ENCODE measurements around the gene ZG16B. TPM values are rescaled to one million over a fixed set of nuclear protein-coding genes. Genes with fewer than 3 reads are reported as not detected.
A peak's percentile ranks its signal among the peaks of the same experiment; 100 is the strongest.

Gene ZG16B
- total RNA-seq, 1 experiment from 2014 or later: not detected

GRCh38 chr16:2845116-2845515, 15.0 kb downstream of the ZG16B start:
- no peaks in the 10 kb centered on the region for H3K79me1 ChIP-seq (ENCODE audit: insufficient read depth, low read depth, low read length, poor library complexity, severe bottlenecking)
- H3K56ac ChIP-seq (ENCODE audit: insufficient read length, low read depth, low read length): no peak overlapping the region
- H3K27me3 ChIP-seq (ENCODE audit: insufficient read depth, low read length): no peaks in the 10 kb centered on the region; the same call in 1 of the 2 replicates
- H2AK5ac ChIP-seq (ENCODE audit: insufficient read length, low read length): no peak overlapping the region
- no peak overlapping the region for H3K18ac ChIP-seq (ENCODE audit: insufficient read length, low read depth, low read length)
- peak overlapping the region; percentile 21 for H3K4me2 ChIP-seq (ENCODE audit: insufficient read depth, insufficient read length, low read length)
- H3K4me1 ChIP-seq (ENCODE audit: insufficient read depth, low read length): 0 out of 2 replicates have a peak, but pooled peaks cover 3% of the 10 kb centered on the region
- Mint-ChIP-seq H3K4me1 (peaks cover 0 to 10% of the 10 kb centered on the region in 2 experiments; a peak in 2 of 4 replicates), H3K9me3 (peaks cover 3 to 5% of the 10 kb centered on the region in 2 experiments; a peak in 4 of 5 replicates), H3K36me3 (ENCODE audit: insufficient read depth in 1 of 3, low read depth in 3 of 3) (no peaks in the 10 kb centered on the region), H3K27ac (no peak overlapping the region), H3K4me3 (no peak overlapping the region), H3K27me3 (ENCODE audit: low read depth) (peaks cover 23% of the 10 kb centered on the region)
- no peak overlapping the region for H3T11ph ChIP-seq (ENCODE audit: low read length)
- no peak overlapping the region for H2BK20ac ChIP-seq (ENCODE audit: low read depth, low read length, poor library complexity, severe bottlenecking)
- H3K9ac ChIP-seq (ENCODE audit: extremely low read depth, insufficient read length, low read length): no peak overlapping the region
- no peak overlapping the region for H3K23ac ChIP-seq (ENCODE audit: insufficient read length, low read depth, low read length)
- no peaks in the 10 kb centered on the region for H3K23me2 ChIP-seq (ENCODE audit: insufficient read length, low read depth, low read length, poor library complexity, severe bottlenecking)
- H3K4ac ChIP-seq (ENCODE audit: low read depth, low read length): no peak overlapping the region
- H3K14ac ChIP-seq (ENCODE audit: insufficient read depth, low read length): no peak overlapping the region
- no CpG with 5 or more reads among the region's 5 CpGs for WGBS (ENCODE audit: extremely low coverage, insufficient read length, low lambda C conversion rate)
- H4K5ac ChIP-seq (ENCODE audit: insufficient read length, low read depth, low read length): no peak overlapping the region
- H4K20me1 ChIP-seq (ENCODE audit: control insufficient read depth, insufficient read depth, insufficient read length): no peaks in the 10 kb centered on the region
- no peak overlapping the region for H2BK15ac ChIP-seq (ENCODE audit: low read depth, low read length)
- no peak overlapping the region for H2AFZ ChIP-seq (ENCODE audit: low read length)
- TF ChIP-seq, protein P1, sequence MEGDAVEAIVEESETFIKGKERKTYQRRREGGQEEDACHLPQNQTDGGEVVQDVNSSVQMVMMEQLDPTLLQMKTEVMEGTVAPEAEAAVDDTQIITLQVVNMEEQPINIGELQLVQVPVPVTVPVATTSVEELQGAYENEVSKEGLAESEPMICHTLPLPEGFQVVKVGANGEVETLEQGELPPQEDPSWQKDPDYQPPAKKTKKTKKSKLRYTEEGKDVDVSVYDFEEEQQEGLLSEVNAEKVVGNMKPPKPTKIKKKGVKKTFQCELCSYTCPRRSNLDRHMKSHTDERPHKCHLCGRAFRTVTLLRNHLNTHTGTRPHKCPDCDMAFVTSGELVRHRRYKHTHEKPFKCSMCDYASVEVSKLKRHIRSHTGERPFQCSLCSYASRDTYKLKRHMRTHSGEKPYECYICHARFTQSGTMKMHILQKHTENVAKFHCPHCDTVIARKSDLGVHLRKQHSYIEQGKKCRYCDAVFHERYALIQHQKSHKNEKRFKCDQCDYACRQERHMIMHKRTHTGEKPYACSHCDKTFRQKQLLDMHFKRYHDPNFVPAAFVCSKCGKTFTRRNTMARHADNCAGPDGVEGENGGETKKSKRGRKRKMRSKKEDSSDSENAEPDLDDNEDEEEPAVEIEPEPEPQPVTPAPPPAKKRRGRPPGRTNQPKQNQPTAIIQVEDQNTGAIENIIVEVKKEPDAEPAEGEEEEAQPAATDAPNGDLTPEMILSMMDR (conservative IDR thresholded peaks at IDR 0.05): no peak
- no peaks in the 10 kb centered on the region for H3K9me3 ChIP-seq (ENCODE audit: control insufficient read depth, low read depth, low read length)
- H4K91ac ChIP-seq (ENCODE audit: insufficient read length, low read depth, low read length): no peak overlapping the region
- H3K79me2 ChIP-seq (ENCODE audit: insufficient read depth, low read length): no peaks in the 10 kb centered on the region
- no peak for DNase-seq
- no peak overlapping the region for H3K27ac ChIP-seq (ENCODE audit: insufficient read length, low read depth, low read length)
- no peak overlapping the region for H2BK120ac ChIP-seq (ENCODE audit: low read depth, low read length, poor library complexity, severe bottlenecking)
- H2BK5ac ChIP-seq (ENCODE audit: insufficient read length, low read length): no peak overlapping the region
- H4K8ac ChIP-seq (replicated peaks; ENCODE audit: insufficient read length, low read depth, low read length): no peak overlapping the region
- H2BK12ac ChIP-seq (ENCODE audit: insufficient read length, low read depth, low read length): no peak overlapping the region

All from H9 (cell line).